Panc1 (cell line): ENCODE data around the gene RDX.

Source experiments
- CTCF ChIP-seq: fragments of 450-650 bp; IDR thresholded peaks from 2 replicates; pipeline ENCODE4 v1.5.1; 2017; ENCODE audit warnings: mild to moderate bottlenecking
- POLR2AphosphoS5 ChIP-seq: IDR thresholded peaks from 2 replicates; pipeline ENCODE4 v1.6.1; 2012; ENCODE audit warnings: mild to moderate bottlenecking, low read depth, low read length, moderate library complexity

GRCh38 chr11:110317516-110317932, 21.1 kb upstream of the RDX start:
- TF ChIP-seq POLR2AphosphoS5 (no peak), CTCF (no peak)
